Neural progenitor cell (in vitro differentiated cells): Measurements from ENCODE around the gene SASH3.

Experiments
- EZH2 ChIP-seq: fragments of 200-600 bp; sonication (generic); IDR thresholded peaks from 2 replicates; pipeline ENCODE4 v1.6.1; 2017; ENCODE audit warnings: antibody characterized with exemption, mild to moderate bottlenecking, moderate library complexity
- TF ChIP-seq, protein P1 (sequence below): fragments of 200-600 bp; sonication (generic); IDR thresholded peaks from 2 replicates; pipeline ENCODE4 v1.5.1; 2017; ENCODE audit warnings: antibody characterized with exemption, mild to moderate bottlenecking

DNA sequence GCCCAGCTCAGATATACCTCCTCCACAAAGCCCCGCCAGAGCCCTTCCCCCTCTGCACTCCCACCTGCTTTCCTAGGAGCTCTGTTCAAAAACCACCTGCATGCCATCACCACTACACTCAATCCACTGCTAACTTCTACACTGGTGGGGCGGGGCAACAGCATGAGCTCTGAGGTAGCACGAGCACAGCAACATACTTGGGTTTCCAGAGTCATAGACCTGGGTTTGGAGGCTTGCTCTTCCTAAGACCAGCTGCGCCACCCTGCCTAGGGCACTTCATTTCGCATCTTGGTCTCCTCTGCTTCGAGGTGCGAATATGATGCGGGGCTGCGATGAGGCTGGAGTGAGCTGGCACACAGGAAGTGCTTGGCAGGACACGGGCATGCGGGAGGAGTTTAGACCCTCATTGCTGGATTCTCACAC, 3.6 kb downstream of the SASH3 start:
- TF ChIP-seq, protein P1, sequence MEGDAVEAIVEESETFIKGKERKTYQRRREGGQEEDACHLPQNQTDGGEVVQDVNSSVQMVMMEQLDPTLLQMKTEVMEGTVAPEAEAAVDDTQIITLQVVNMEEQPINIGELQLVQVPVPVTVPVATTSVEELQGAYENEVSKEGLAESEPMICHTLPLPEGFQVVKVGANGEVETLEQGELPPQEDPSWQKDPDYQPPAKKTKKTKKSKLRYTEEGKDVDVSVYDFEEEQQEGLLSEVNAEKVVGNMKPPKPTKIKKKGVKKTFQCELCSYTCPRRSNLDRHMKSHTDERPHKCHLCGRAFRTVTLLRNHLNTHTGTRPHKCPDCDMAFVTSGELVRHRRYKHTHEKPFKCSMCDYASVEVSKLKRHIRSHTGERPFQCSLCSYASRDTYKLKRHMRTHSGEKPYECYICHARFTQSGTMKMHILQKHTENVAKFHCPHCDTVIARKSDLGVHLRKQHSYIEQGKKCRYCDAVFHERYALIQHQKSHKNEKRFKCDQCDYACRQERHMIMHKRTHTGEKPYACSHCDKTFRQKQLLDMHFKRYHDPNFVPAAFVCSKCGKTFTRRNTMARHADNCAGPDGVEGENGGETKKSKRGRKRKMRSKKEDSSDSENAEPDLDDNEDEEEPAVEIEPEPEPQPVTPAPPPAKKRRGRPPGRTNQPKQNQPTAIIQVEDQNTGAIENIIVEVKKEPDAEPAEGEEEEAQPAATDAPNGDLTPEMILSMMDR = no peak
- TF ChIP-seq EZH2 = no peak
